HG02938 (cell line): ENCODE results near the gene B2M.
A peak's percentile ranks its signal among the peaks of the same experiment; 100 is the strongest.
"Not testable (repeated sequence)": the region's sequence is repeated elsewhere in the genome, so short reads cannot be mapped to it uniquely, and the experiment has no call there.

Experiments used
- ATAC-seq: cut with Tn5 transposase; IDR thresholded peaks from one replicate; pipeline ENCODE4 v1.9.1; 2021; ENCODE audit warnings: mild to moderate bottlenecking, moderate library complexity; ENCODE audit not compliant: unreplicated experiment

Gene B2M

GRCh38 chr15:44711096-44711742 is at the start of gene B2M, which contains the start of gene PATL2:
Gene B2M (plus strand): TSS chr15:44711517. CDS start chr15:44711547, 30 bp downstream.
Gene PATL2 (minus strand): TSS chr15:44711323. CDS start chr15:44676490, 34,833 bp downstream.
- peak; percentile 73 for ATAC-seq

GRCh38 chr15:44661576-44661975 is 49.7 kb upstream of the B2M start:
- ATAC-seq, result no peak

- ATAC-seq, result peak; percentile 55
Observed at GRCh38 chr15:44662478-44663409, 48.6 kb upstream of the B2M start.

GRCh38 chr15:44663410-44664308 is 47.7 kb upstream of the B2M start, which contains the start of gene SPG11:
Gene SPG11 (minus strand): TSS chr15:44663662. CDS start chr15:44663647, 15 bp downstream.
- peak; percentile 74 for ATAC-seq

GRCh38 chr15:44666210-44667038 is 44.9 kb upstream of the B2M start:
- no peak for ATAC-seq

- ATAC-seq, result no peak
Observed at GRCh38 chr15:44667039-44667360, 44.3 kb upstream of the B2M start.

GRCh38 chr15:44668921-44669320 is 42.4 kb upstream of the B2M start:
- no peak for ATAC-seq

- ATAC-seq, result no peak
Observed at GRCh38 chr15:44670087-44670950, 41.0 kb upstream of the B2M start.

GRCh38 chr15:44673639-44674038 is 37.7 kb upstream of the B2M start:
- ATAC-seq, result no peak

- no peak for ATAC-seq
Observed at GRCh38 chr15:44675911-44676310, 35.4 kb upstream of the B2M start.

- no peak for ATAC-seq
Observed at GRCh38 chr15:44676676-44677075, 34.6 kb upstream of the B2M start.

GRCh38 chr15:44682211-44682610 is 29.1 kb upstream of the B2M start:
- no peak for ATAC-seq

GRCh38 chr15:44682809-44683682 is 28.3 kb upstream of the B2M start:
- not testable (repeated sequence) for ATAC-seq

- not testable (repeated sequence) for ATAC-seq
Observed at GRCh38 chr15:44689318-44689717, 22.0 kb upstream of the B2M start.

GRCh38 chr15:44690245-44690644 is 21.1 kb upstream of the B2M start:
- not testable (repeated sequence) for ATAC-seq

GRCh38 chr15:44692659-44693058 is 18.7 kb upstream of the B2M start:
- no peak for ATAC-seq

GRCh38 chr15:44694416-44694815 is 16.9 kb upstream of the B2M start:
- ATAC-seq, result no peak

- no peak for ATAC-seq
Observed at GRCh38 chr15:44695294-44695693, 16.0 kb upstream of the B2M start.
